Skin of body (tissue), 2 donors: Measurements from ENCODE around the gene SGCA. TPM values are rescaled to one million over a fixed set of nuclear protein-coding genes. Genes with fewer than 3 reads are reported as not detected.

Experiments used
- DNase-seq: peaks from one replicate; lab custom pipeline; 2025; lab: John Stamatoyannopoulos, UW
- total RNA-seq: library from RNA; depleted of rRNA; stranded (reverse); fragments of >200 nt; gene quantifications from one replicate; pipeline ENCODE4 v1.2.3, GENCODE V29; 2014

SGCA gene
- total RNA-seq, 1 donor from 2014 or later = 14.6 TPM

DNA sequence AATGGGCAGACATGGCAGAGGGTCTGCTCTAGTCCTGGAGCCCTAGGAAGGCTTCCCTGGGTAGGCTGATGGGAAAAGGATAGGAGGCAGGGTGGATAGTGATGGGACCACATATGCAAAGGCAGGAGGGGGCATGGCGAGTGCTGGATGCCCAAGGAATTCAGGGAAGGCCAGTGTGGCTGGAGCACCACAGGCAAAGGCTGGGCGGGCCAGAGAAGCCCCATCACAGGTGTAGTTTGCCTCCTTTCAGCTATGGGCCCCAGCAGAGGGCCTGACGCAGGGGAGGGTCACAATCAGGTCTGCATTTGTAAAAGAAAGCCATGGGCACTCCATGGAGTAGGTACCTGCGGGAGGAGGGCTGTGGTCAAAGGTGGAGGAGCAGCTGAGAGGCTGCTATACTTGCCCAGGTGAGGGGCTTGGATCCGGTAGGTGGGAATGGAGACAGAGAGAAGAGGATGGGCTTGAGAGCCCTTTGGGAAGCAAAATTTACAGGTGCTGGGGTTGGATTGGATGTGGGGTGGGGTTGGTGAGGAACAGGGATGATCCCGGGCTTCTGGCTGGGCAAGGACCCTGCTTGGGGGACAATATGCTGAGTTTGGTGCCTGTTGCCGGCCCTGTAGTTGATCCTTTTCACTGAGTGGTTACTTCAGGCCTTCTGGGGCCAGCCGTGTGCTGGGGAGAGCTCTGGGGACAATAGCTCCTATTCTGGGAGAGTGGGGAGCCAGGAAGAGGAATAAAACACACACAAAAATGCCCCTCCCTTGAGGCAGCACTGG is 42.2 kb downstream of the SGCA start:
- no peak for DNase-seq

DNA sequence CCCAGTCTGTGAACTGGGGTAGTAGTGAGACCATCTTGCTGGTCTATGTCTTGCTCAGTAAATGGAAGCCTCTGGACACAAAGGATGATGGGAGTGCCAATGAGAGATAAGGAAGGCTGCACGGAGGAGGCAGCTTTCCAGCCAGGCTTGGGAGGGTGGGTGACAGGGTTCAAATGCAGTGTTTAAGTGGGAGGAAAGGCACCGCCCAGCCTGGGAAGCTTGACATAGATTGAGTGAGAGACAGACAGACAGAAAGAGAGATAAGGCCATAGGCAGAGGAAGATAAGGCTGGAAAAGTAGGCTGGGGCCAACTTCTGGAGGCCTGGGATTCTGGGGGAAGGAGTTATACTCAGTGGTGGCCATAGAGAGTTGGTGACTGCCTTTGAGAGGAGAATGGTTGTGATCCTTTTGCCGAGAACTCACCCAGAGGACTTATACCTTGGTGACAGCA is 42.8 kb downstream of the SGCA start:
- no peak for DNase-seq

- no peak for DNase-seq
These were observed 43.3 kb downstream of the SGCA start for GRCh38 chr17:50209133-50209471.

DNA sequence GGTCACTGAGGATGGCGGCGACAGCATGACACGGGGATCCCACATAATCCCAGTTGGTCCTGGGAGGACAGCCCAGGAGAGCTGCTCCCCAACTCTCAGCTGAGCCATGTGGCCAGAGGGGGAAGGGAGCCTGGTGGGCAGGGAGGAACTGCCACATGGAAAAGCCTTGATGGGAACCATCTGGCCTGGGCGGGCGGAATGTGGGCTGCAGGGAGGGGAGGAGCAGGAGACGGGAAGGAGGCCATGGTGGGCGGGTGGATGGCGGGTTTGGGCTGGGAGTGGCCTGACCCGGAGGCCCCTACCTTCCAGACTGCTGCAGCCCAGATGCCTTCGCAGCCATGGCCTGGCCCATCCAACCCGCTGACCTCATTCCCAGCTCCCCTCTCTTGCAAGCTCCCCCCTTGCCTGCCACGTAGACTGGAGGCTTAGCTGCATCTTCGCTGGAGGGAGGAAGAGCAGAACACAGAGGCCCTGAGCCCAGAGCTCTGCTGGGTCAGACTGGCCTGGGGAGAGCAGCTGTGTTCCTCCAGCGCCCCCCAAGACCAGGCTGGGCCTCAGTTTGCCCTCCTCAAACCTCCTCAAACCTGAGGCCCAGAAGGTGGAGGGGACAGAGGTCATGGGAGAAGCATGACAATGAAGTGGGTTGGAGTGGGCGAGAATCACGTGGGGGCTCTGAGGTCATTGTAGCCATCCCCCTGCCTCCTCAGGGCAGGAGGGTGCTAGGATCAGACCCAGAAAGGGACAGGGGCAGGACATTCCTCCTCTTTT is 43.9 kb downstream of the SGCA start:
- peak; percentile 99 for DNase-seq

DNA sequence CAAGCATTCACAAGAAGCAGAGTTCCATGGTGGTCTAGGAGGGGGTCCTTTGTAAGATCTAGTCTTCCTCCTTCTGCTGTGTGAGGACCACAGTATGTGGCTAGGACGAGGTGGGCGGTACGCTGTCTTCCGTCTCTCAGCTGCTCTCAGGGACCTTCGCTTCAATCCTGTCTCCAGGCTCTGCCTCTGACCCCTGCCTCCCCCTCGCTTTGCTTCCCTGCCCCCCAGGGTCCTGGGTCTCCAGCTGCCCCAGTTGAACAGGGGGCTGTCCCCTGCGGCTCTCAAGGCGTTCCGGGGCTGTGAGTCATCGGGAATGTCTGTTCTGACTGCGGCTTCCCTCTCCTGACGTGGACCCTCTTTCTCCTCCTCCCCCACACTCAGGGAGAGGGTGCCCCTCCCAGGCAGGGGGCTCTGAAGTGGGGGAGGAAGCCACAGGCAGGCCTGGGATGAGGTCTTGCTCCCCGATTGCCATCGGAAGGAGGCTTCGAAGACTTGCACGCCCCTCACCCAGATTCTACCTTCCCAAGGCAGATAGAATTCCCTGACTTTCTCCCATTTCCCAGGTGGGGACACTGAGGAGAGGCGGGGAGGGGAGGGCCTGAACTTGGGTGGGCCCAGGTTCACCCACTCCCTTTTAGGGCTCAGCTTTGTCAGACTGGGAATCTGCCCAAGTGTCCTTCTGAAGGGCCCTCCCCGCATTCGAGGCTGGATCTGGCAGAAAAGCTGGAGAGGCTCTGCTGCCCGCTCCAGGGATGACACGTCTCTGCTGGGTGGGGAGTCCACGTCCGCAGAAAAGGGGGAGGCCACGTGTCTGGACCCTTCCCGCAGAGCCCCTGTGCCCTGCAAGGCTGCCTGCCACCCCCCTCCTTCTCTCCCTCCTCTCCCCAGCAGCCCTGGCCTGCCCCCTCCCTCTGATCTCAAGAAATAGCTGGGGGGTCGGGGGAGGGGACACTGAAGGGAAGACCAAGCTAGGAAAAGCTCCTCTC is 44.7 kb downstream of the SGCA start:
- DNase-seq = peak; percentile 92

GRCh38 chr17:50211249-50212120 is 45.7 kb downstream of the SGCA start:
- DNase-seq = no peak

- no peak for DNase-seq
These were observed 46.5 kb downstream of the SGCA start for GRCh38 chr17:50212121-50212843.

- no peak for DNase-seq
These were observed 47.5 kb downstream of the SGCA start for GRCh38 chr17:50213026-50214022.

DNA sequence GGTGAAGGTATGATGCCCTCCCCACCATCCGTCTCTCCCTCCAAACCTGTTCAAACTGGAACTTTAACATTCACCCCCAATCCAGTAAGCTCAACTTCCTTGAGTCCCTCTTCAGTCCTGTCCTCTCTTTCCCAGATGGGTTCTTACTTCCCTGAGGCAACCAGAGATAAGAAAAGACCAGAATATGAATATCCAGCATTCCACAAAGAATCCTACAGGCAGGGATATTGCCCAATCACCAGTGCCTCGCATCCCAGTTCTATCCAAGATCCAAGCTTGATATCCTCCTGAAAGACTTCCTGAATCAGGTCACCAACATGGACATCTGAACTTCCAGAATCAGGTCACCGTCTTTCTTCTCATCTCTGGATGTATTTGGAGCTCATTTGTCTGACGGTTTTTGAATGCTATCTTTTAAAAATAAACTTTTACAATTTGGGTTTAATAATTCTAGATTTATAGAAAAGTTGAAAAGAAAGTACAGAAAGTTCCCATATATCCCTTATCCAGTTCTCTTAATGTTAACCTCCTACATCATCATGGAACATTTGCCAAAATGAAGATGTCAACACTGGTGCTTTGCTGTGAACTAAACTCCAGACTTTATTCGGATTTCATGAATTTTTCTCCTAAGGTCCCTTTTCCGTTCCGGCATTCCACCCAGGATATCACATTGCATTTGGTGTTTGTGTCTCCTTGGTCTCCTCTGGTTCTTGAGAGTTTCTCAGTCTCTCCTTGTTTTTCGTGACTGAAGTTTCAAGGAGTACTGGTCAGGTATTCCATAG is 49.4 kb downstream of the SGCA start:
- DNase-seq = peak; percentile 43

DNA sequence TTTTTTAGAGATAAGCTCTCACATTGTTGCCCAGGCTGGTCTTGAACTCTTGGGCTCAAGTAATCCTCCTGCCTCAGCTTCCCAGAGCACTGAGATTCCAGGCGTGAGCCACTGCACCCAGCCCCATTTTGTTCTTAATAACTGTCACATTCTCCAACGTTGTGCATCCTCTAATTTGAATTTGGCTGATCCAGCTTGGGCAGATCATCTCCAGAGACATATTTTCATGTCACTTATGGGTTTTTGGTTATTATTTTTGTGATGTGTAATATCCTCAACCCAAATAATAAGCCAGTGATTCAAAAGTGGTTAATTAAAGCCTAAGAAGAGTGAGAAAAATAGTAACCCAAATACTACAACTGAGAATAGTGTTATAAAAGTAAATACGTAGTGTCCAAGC is 51.8 kb downstream of the SGCA start:
- no peak for DNase-seq

- peak; percentile 41 for DNase-seq
These were observed 52.4 kb downstream of the SGCA start for GRCh38 chr17:50218071-50218759.

DNA sequence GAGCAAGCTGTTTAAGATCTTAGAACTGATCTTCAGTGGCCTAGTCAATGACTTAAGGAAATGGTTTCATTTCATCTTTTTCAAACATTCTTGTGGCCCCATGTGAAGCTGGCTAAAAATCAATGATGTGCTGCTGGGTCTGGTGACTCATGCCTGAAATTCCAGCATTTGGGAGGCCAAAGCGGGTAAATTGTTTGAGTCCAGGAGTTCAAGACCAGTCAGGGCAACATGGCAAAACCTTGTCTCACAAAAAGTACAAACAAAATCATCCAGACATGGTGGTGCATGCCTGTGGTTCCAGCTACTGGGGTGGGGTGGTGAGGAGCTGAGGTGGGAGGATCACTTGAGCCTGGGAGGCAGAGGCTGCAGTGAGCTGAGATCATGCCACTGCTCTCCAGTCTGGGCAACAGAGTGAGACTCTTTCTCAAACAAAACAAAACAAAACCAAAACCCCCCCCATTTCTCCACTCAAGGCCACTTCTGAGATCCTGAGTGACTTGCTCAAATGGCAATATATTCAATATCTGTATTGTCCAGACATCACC is 53.0 kb downstream of the SGCA start:
- DNase-seq = peak; percentile 87

DNA sequence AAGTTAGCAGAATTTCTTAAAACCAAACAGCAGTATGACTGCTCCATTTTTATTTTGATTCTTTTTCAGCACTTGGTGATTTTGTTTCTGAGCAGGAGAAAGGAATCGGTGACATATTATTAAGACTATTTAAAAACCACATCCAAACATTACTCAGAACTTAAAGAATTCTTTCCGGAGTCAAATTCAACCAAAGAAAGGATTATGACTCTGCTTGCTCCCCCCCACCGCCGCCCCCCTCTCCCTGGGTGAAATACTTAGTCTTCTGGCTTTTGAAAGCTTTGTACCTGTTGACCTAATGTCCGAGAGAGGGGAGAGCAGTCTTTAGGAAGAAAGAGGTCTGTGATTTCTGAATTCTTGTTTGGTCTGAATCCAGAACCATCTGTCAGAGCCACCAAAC is 53.5 kb downstream of the SGCA start:
- DNase-seq = peak; percentile 87

GRCh38 chr17:50219939-50220465 is 54.2 kb downstream of the SGCA start:
- DNase-seq = peak; percentile 56

- no peak for DNase-seq
These were observed 55.0 kb downstream of the SGCA start for GRCh38 chr17:50220811-50221210.

GRCh38 chr17:50221266-50221863 is 55.6 kb downstream of the SGCA start:
- DNase-seq = peak; percentile 66
